ENCODE measurements around the gene CCT7.

DNA sequence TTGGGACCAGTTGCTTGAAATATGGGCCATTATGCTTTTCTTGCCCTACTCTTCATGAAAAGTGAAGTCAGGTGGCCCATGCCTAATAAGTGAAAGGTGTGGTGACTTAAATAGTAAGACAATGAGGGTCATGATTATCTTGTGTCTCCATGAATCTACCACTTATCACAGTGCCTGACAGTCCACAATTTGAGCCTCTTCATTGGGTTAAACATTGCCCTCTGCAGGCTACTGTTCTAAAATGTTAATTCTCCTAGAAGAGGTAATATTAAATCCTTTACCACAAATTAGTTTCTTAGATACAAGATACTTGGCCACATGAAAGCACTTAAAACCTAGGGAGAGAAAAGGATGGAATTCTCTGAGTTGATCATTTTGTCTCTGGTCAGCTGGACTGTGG is 55.2 kb downstream of the CCT7 start:
- no peak for TF ChIP-seq EP300 (IDR thresholded peaks at IDR 0.05)
- TF ChIP-seq POLR2A (IDR thresholded peaks at IDR 0.05): no peak
